ENCODE measurements around the gene SLC25A21.

DNA sequence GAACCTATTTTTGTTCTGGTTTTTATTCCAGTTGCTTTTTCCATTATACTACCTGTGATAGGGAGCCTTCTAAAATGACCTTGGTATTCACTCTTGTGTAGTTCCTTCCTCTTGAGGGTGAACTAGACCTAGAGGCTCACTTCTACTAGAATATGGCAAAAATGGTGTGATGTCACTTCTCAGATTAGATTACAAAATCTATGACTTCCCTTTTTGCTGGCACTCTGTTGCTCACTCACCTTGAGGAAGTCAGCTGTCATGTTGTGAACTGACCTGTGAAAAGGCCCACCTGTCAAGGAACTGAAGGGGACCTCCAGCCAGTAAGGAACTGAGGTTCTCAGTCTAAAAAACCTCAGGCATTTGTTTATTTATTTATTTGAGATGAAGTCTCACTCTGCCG, 31.0 kb upstream of the SLC25A21 start:
- TF ChIP-seq, protein P1, sequence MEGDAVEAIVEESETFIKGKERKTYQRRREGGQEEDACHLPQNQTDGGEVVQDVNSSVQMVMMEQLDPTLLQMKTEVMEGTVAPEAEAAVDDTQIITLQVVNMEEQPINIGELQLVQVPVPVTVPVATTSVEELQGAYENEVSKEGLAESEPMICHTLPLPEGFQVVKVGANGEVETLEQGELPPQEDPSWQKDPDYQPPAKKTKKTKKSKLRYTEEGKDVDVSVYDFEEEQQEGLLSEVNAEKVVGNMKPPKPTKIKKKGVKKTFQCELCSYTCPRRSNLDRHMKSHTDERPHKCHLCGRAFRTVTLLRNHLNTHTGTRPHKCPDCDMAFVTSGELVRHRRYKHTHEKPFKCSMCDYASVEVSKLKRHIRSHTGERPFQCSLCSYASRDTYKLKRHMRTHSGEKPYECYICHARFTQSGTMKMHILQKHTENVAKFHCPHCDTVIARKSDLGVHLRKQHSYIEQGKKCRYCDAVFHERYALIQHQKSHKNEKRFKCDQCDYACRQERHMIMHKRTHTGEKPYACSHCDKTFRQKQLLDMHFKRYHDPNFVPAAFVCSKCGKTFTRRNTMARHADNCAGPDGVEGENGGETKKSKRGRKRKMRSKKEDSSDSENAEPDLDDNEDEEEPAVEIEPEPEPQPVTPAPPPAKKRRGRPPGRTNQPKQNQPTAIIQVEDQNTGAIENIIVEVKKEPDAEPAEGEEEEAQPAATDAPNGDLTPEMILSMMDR (IDR thresholded peaks at IDR 0.05; ENCODE audit: low read depth, low read length, poor library complexity, severe bottlenecking), result no peak
- TF ChIP-seq EZH2phosphoT487 (IDR thresholded peaks at IDR 0.05; ENCODE audit: borderline replicate concordance, low read length), result no peak

Measured in DOHH2 (cell line).